A549 (cell line): ENCODE measurements around the gene CKAP5. TPM values are rescaled to one million over a fixed set of nuclear protein-coding genes. Genes with fewer than 3 reads are reported as not detected.

ENCODE experiments used
- BHLHE40 ChIP-seq: IDR thresholded peaks from 2 replicates; pipeline ENCODE4 v1.6.1; 2012; ENCODE audit warnings: low read depth, low read length, inconsistent platforms
- CBX2 ChIP-seq: fragments of 200-600 bp; sonication (generic); IDR thresholded peaks from 2 replicates; pipeline ENCODE4 v1.6.1; 2016; ENCODE audit warnings: low read depth, mild to moderate bottlenecking, borderline replicate concordance
- E2F6 ChIP-seq: IDR thresholded peaks from 2 replicates; pipeline ENCODE4 v1.6.1; 2012; ENCODE audit warnings: low read depth, borderline replicate concordance
- EHMT2 ChIP-seq: fragments of 200-600 bp; sonication (generic); IDR thresholded peaks from 2 replicates; pipeline ENCODE4 v1.6.1; 2016; ENCODE audit warnings: antibody characterized with exemption, low read depth, mild to moderate bottlenecking, moderate library complexity
- ELK1 ChIP-seq: fragments of 150-350 bp; IDR thresholded peaks from 2 replicates; pipeline ENCODE4 v1.6.1; 2014; ENCODE audit warnings: low read depth, mild to moderate bottlenecking, low read length
- ESRRA ChIP-seq: fragments of 150-350 bp; IDR thresholded peaks from 2 replicates; pipeline ENCODE4 v1.6.1; 2014; ENCODE audit warnings: mild to moderate bottlenecking, low read length, borderline replicate concordance
- FOSL2 ChIP-seq, 2 experiments: fragments of 450-650 bp in 1 of 2; fragments of >200 bp in 1 of 2; sonication (Bioruptor Twin) in 1 of 2; formaldehyde crosslinking; IDR thresholded peaks; 2 replicates each; pipeline versions ENCODE4 v1.5.0 to v1.6.1; 2016 to 2020; ENCODE audit warnings: mild to moderate bottlenecking in 1 of 2, moderate library complexity in 1 of 2
- GATA3 ChIP-seq: IDR thresholded peaks from 2 replicates; pipeline ENCODE4 v1.6.1; 2012; ENCODE audit warnings: borderline replicate concordance
- HEYL ChIP-seq: fragments of 250-450 bp; sonication (Bioruptor Pico); IDR thresholded peaks from 2 replicates; pipeline ENCODE4 v1.8.0; 2021; ENCODE audit warnings: mild to moderate bottlenecking, moderate library complexity
- HOXB13 ChIP-seq: fragments of 250-450 bp; sonication (Bioruptor Pico); IDR thresholded peaks from 2 replicates; pipeline ENCODE4 v1.5.0; 2020; ENCODE audit warnings: low read depth, mild to moderate bottlenecking, moderate library complexity
- HOXB5 ChIP-seq: fragments of 250-450 bp; sonication (Bioruptor Pico); IDR thresholded peaks from 2 replicates; pipeline ENCODE4 v1.5.0; 2020; ENCODE audit warnings: mild to moderate bottlenecking, moderate library complexity
- JUN ChIP-seq, 2 experiments: fragments of >200 bp; sonication (Bioruptor Twin); formaldehyde crosslinking; IDR thresholded peaks; 2 replicates in 1 of 2; 3 replicates in 1 of 2; pipeline ENCODE4 v1.6.1; 2016 to 2017
- JUNB ChIP-seq: fragments of >200 bp; sonication (Bioruptor Twin); formaldehyde crosslinking; IDR thresholded peaks from 2 replicates; pipeline ENCODE4 v1.6.1; 2016
- KDM1A ChIP-seq: fragments of 200-600 bp; sonication (generic); IDR thresholded peaks from 2 replicates; pipeline ENCODE4 v1.6.1; 2016; ENCODE audit warnings: low read depth, mild to moderate bottlenecking
- MAX ChIP-seq: IDR thresholded peaks from 2 replicates; pipeline ENCODE4 v1.6.1; 2012
- MAZ ChIP-seq: fragments of 150-350 bp; IDR thresholded peaks from 2 replicates; pipeline ENCODE4 v1.6.1; 2014; ENCODE audit warnings: antibody characterized with exemption, low read depth, low read length, borderline replicate concordance
- MYC ChIP-seq: IDR thresholded peaks from 2 replicates; pipeline ENCODE4 v1.6.1; 2012; ENCODE audit warnings: mild to moderate bottlenecking, inconsistent platforms, low read length, improper control_type of control experiment, borderline replicate concordance
- NPAS2 ChIP-seq: fragments of 250-450 bp; sonication (Bioruptor Pico); IDR thresholded peaks from 2 replicates; pipeline ENCODE4 v1.8.0; 2022; ENCODE audit warnings: mild to moderate bottlenecking, moderate library complexity, borderline replicate concordance
- POLR2A ChIP-seq: IDR thresholded peaks from 2 replicates; pipeline ENCODE4 v1.6.1; 2012; ENCODE audit warnings: mild to moderate bottlenecking, low read length
- POLR2AphosphoS2 ChIP-seq: conservative IDR thresholded peaks from 2 replicates; pipeline ENCODE4 v1.6.1; 2012; ENCODE audit warnings: low read length, improper control_type of control experiment, inconsistent platforms
- RAD21 ChIP-seq, 2 experiments: fragments of >200 bp in 1 of 2; sonication (Bioruptor Twin) in 1 of 2; formaldehyde crosslinking in 1 of 2; IDR thresholded peaks in 1 of 2; conservative IDR thresholded peaks in 1 of 2; 2 replicates in 1 of 2; 3 replicates in 1 of 2; pipeline ENCODE4 v1.6.1; 2012 to 2018; ENCODE audit warnings: inconsistent platforms in 1 of 2
- RCOR1 ChIP-seq: fragments of 150-350 bp; IDR thresholded peaks from 2 replicates; pipeline ENCODE4 v1.6.1; 2014; ENCODE audit warnings: antibody characterized with exemption, low read length, low read depth
- RFX5 ChIP-seq: fragments of 450-650 bp; IDR thresholded peaks from 2 replicates; pipeline ENCODE4 v1.7.1; 2014; ENCODE audit warnings: antibody characterized with exemption, mild to moderate bottlenecking, moderate library complexity
- RNF2 ChIP-seq: fragments of 200-600 bp; sonication (generic); IDR thresholded peaks from 2 replicates; pipeline ENCODE4 v1.6.1; 2016; ENCODE audit warnings: low read depth, mild to moderate bottlenecking, antibody characterized with exemption, moderate library complexity, borderline replicate concordance
- SMC3 ChIP-seq: fragments of >200 bp; sonication (Bioruptor Twin); formaldehyde crosslinking; IDR thresholded peaks from 3 replicates; pipeline ENCODE4 v1.6.1; 2018; ENCODE audit warnings: inconsistent platforms
- TFCP2L1 ChIP-seq: fragments of 250-450 bp; sonication (Bioruptor Pico); IDR thresholded peaks from 2 replicates; pipeline ENCODE4 v1.5.0; 2021; ENCODE audit warnings: mild to moderate bottlenecking
- TP53 ChIP-seq: fragments of 250-450 bp; sonication (Bioruptor Pico); IDR thresholded peaks from 2 replicates; pipeline ENCODE4 v1.5.0; 2021; ENCODE audit warnings: mild to moderate bottlenecking, moderate library complexity
- ZFP36 ChIP-seq: fragments of 450-650 bp; IDR thresholded peaks from 2 replicates; pipeline ENCODE4 v1.6.1; 2014; ENCODE audit warnings: borderline replicate concordance; ENCODE audit not compliant: partially characterized antibody
- ZNF302 ChIP-seq: fragments of 250-450 bp; sonication (Bioruptor Pico); IDR thresholded peaks from 2 replicates; pipeline ENCODE4 v1.9.0; 2021; ENCODE audit warnings: inconsistent platforms, mild to moderate bottlenecking, moderate library complexity
- ZSCAN20 ChIP-seq: fragments of 250-450 bp; sonication (Bioruptor Pico); IDR thresholded peaks from 2 replicates; pipeline ENCODE4 v1.8.0; 2022; ENCODE audit warnings: mild to moderate bottlenecking, moderate library complexity
- polyA plus RNA-seq, 4 experiments: library from polyadenylated mRNA; depleted of rRNA in 3 of 4; stranded (reverse); fragments of >200 nt; fragmentation: RNase III in 1 of 4; extraction: RNeasy Plus Mini Kit Qiagen cat#74134 plus additional on column Dnase treatment in 1 of 4; gene quantifications; 2 replicates in 3 of 4; 3 replicates in 1 of 4; pipeline ENCODE4 v1.2.3, GENCODE V29; 2011 to 2017
- TF ChIP-seq, protein P1 (sequence below): IDR thresholded peaks from 2 replicates; pipeline ENCODE4 v1.6.1; 2012
- TF ChIP-seq, protein P2 (sequence below): fragments of >200 bp; sonication (Bioruptor Twin); formaldehyde crosslinking; IDR thresholded peaks from 3 replicates; pipeline ENCODE4 v1.5.1; 2016

The CKAP5 gene
- polyA plus RNA-seq, 2 of the 4 experiments (the other 2 are of a cell fraction): 66.3 to 173 TPM

- TF ChIP-seq, protein P1, sequence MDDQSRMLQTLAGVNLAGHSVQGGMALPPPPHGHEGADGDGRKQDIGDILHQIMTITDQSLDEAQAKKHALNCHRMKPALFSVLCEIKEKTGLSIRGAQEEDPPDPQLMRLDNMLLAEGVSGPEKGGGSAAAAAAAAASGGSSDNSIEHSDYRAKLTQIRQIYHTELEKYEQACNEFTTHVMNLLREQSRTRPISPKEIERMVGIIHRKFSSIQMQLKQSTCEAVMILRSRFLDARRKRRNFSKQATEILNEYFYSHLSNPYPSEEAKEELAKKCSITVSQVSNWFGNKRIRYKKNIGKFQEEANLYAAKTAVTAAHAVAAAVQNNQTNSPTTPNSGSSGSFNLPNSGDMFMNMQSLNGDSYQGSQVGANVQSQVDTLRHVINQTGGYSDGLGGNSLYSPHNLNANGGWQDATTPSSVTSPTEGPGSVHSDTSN: 0 out of 2 replicates have a peak, but pooled peaks have one; percentile 8
- TF ChIP-seq CBX2: no peak
- no peak for TF ChIP-seq RNF2
- no peak for TF ChIP-seq EHMT2
- TF ChIP-seq MAZ: 0 out of 2 replicates have a peak, but pooled peaks have one; percentile 56
- TF ChIP-seq POLR2AphosphoS2: no peak
- TF ChIP-seq, protein P2, sequence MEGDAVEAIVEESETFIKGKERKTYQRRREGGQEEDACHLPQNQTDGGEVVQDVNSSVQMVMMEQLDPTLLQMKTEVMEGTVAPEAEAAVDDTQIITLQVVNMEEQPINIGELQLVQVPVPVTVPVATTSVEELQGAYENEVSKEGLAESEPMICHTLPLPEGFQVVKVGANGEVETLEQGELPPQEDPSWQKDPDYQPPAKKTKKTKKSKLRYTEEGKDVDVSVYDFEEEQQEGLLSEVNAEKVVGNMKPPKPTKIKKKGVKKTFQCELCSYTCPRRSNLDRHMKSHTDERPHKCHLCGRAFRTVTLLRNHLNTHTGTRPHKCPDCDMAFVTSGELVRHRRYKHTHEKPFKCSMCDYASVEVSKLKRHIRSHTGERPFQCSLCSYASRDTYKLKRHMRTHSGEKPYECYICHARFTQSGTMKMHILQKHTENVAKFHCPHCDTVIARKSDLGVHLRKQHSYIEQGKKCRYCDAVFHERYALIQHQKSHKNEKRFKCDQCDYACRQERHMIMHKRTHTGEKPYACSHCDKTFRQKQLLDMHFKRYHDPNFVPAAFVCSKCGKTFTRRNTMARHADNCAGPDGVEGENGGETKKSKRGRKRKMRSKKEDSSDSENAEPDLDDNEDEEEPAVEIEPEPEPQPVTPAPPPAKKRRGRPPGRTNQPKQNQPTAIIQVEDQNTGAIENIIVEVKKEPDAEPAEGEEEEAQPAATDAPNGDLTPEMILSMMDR: no peak
- no peak for TF ChIP-seq BHLHE40
- TF ChIP-seq JUNB: no peak
- TF ChIP-seq GATA3: no peak
- no peak for TF ChIP-seq ZSCAN20 (CRISPR knock-in tag)
- TF ChIP-seq TFCP2L1 (CRISPR knock-in tag): no peak
- no peak for TF ChIP-seq ESRRA
- TF ChIP-seq MYC: peak; percentile 77; the same call in 1 of the 2 replicates
- TF ChIP-seq NPAS2 (CRISPR knock-in tag): no peak
- TF ChIP-seq ZFP36: peak; percentile 80
- TF ChIP-seq FOSL2 (IDR thresholded peaks at IDR 0.05): no peak
- 0 out of 2 replicates have a peak, but pooled peaks have one; percentile 36 for TF ChIP-seq FOSL2 (CRISPR knock-in tag; IDR thresholded peaks at IDR 0.05)
- 0 out of 2 replicates have a peak, but pooled peaks have one; percentile 16 for TF ChIP-seq E2F6
- no peak for TF ChIP-seq HEYL (CRISPR knock-in tag)
- no peak for TF ChIP-seq TP53
- TF ChIP-seq RAD21 (conservative IDR thresholded peaks at IDR 0.05 in 1 of 2, IDR thresholded peaks at IDR 0.05 in 1 of 2): no peak; a peak in 2 of 5 replicates
- peak; percentile 96 for TF ChIP-seq ELK1
- peak; percentile 76 for TF ChIP-seq POLR2A
- TF ChIP-seq RFX5: peak; percentile 57; the same call in 1 of the 2 replicates
- TF ChIP-seq SMC3: peak; percentile 19; the same call in 1 of the 3 replicates
- no peak for TF ChIP-seq KDM1A
- no peak for TF ChIP-seq RCOR1
- TF ChIP-seq ZNF302: no peak
- TF ChIP-seq HOXB5 (CRISPR knock-in tag): peak; percentile 71
- TF ChIP-seq MAX: peak; percentile 93
- 0 out of 2 replicates have a peak, but pooled peaks have one; percentile 38 for TF ChIP-seq HOXB13 (CRISPR knock-in tag)
- TF ChIP-seq JUN (IDR thresholded peaks at IDR 0.05): peak; percentile 87 to 89; a peak in 4 of 5 replicates
These were observed 145.6 kb downstream of the CKAP5 start, which contains the start of the genes ARHGAP1 and ZNF408 (continued) for GRCh38 chr11:46700241-46701077.
